ENCODE results near the gene LSM4. TPM values are rescaled to one million over a fixed set of nuclear protein-coding genes. Genes with fewer than 3 reads are reported as not detected.

LSM4 gene
- total and polyA plus RNA-seq, 2 of the 13 experiments (the other 11 are each of a cell fraction or from before 2014, with no cell fraction given) = 65.8 to 166 TPM

DNA sequence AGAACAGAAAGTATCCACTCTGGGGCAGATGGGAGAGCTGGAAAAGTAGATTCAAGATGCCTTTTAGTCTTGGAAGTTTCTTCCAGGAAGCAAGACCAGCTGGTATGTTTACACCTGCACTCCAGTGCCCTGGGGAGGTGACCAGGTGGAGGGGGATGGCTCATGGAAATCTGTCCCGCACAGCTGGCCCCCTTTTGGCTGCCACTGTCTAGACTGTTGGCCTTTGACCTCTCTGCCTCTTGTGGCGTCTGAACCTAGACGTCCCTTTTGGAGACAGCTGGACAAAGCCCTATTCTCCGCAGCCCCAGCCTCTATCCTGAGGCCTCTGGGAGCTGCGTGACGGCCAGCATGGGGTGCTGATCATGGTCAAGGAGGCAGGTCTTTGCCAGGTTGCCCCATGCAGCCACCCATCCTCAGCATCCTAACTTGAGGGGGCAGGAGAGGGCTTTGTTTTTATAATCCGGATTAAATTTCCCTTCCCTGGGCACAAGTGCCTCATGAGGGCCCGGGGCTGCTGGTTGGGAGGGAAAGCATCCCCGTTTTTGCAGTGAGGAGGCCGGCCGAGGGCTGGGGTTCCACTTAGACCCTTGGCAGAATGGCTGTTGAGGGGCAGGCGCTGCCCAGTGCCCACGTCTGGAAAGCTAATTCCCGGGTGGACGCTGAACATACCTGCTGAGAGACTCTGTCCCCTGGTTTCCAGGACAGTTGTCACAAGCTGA is 45.8 kb upstream of the LSM4 start (continued):
- no peak for TF ChIP-seq CCDC6 (CRISPR knock-in tag; IDR thresholded peaks at IDR 0.05)
- no peak for TF ChIP-seq ZNF557 (CRISPR knock-in tag; IDR thresholded peaks at IDR 0.05)
- TF ChIP-seq, protein P1, sequence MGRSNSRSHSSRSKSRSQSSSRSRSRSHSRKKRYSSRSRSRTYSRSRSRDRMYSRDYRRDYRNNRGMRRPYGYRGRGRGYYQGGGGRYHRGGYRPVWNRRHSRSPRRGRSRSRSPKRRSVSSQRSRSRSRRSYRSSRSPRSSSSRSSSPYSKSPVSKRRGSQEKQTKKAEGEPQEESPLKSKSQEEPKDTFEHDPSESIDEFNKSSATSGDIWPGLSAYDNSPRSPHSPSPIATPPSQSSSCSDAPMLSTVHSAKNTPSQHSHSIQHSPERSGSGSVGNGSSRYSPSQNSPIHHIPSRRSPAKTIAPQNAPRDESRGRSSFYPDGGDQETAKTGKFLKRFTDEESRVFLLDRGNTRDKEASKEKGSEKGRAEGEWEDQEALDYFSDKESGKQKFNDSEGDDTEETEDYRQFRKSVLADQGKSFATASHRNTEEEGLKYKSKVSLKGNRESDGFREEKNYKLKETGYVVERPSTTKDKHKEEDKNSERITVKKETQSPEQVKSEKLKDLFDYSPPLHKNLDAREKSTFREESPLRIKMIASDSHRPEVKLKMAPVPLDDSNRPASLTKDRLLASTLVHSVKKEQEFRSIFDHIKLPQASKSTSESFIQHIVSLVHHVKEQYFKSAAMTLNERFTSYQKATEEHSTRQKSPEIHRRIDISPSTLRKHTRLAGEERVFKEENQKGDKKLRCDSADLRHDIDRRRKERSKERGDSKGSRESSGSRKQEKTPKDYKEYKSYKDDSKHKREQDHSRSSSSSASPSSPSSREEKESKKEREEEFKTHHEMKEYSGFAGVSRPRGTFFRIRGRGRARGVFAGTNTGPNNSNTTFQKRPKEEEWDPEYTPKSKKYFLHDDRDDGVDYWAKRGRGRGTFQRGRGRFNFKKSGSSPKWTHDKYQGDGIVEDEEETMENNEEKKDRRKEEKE (IDR thresholded peaks at IDR 0.05) = no peak
- TF ChIP-seq, protein P2, sequence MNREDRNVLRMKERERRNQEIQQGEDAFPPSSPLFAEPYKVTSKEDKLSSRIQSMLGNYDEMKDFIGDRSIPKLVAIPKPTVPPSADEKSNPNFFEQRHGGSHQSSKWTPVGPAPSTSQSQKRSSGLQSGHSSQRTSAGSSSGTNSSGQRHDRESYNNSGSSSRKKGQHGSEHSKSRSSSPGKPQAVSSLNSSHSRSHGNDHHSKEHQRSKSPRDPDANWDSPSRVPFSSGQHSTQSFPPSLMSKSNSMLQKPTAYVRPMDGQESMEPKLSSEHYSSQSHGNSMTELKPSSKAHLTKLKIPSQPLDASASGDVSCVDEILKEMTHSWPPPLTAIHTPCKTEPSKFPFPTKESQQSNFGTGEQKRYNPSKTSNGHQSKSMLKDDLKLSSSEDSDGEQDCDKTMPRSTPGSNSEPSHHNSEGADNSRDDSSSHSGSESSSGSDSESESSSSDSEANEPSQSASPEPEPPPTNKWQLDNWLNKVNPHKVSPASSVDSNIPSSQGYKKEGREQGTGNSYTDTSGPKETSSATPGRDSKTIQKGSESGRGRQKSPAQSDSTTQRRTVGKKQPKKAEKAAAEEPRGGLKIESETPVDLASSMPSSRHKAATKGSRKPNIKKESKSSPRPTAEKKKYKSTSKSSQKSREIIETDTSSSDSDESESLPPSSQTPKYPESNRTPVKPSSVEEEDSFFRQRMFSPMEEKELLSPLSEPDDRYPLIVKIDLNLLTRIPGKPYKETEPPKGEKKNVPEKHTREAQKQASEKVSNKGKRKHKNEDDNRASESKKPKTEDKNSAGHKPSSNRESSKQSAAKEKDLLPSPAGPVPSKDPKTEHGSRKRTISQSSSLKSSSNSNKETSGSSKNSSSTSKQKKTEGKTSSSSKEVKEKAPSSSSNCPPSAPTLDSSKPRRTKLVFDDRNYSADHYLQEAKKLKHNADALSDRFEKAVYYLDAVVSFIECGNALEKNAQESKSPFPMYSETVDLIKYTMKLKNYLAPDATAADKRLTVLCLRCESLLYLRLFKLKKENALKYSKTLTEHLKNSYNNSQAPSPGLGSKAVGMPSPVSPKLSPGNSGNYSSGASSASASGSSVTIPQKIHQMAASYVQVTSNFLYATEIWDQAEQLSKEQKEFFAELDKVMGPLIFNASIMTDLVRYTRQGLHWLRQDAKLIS (CRISPR knock-in tag; IDR thresholded peaks at IDR 0.05) = no peak
- TF ChIP-seq BHLHE40 (IDR thresholded peaks at IDR 0.05; ENCODE audit: low read length) = no peak
- TF ChIP-seq AGO2 (optimal IDR thresholded peaks at IDR 0.05; ENCODE audit: low read depth, low read length) = peak; percentile 60
- TF ChIP-seq CCAR2 (optimal IDR thresholded peaks at IDR 0.05; ENCODE audit: low read depth, low read length) = no peak
- TF ChIP-seq SOX13 (IDR thresholded peaks at IDR 0.05) = no peak
- TF ChIP-seq SOX13 (CRISPR knock-in tag; conservative IDR thresholded peaks at IDR 0.05 in 1 of 2, IDR thresholded peaks at IDR 0.05 in 1 of 2) = 0 out of 4 replicates have a peak, but pooled peaks of 1 of the 2 experiments have one; percentile 15
- no peak for TF ChIP-seq CC2D1A (CRISPR knock-in tag; IDR thresholded peaks at IDR 0.05)
- TF ChIP-seq ZNF260 (CRISPR knock-in tag; IDR thresholded peaks at IDR 0.05; ENCODE audit: borderline replicate concordance, low read depth) = no peak
- no peak for TF ChIP-seq ADNP (CRISPR knock-in tag; IDR thresholded peaks at IDR 0.05)
- TF ChIP-seq ZNF550 (CRISPR knock-in tag; IDR thresholded peaks at IDR 0.05; ENCODE audit: borderline replicate concordance) = no peak
- peak; percentile 45; the same call in 1 of the 2 replicates for TF ChIP-seq HOXA3 (CRISPR knock-in tag; IDR thresholded peaks at IDR 0.05)
- TF ChIP-seq, protein P3, sequence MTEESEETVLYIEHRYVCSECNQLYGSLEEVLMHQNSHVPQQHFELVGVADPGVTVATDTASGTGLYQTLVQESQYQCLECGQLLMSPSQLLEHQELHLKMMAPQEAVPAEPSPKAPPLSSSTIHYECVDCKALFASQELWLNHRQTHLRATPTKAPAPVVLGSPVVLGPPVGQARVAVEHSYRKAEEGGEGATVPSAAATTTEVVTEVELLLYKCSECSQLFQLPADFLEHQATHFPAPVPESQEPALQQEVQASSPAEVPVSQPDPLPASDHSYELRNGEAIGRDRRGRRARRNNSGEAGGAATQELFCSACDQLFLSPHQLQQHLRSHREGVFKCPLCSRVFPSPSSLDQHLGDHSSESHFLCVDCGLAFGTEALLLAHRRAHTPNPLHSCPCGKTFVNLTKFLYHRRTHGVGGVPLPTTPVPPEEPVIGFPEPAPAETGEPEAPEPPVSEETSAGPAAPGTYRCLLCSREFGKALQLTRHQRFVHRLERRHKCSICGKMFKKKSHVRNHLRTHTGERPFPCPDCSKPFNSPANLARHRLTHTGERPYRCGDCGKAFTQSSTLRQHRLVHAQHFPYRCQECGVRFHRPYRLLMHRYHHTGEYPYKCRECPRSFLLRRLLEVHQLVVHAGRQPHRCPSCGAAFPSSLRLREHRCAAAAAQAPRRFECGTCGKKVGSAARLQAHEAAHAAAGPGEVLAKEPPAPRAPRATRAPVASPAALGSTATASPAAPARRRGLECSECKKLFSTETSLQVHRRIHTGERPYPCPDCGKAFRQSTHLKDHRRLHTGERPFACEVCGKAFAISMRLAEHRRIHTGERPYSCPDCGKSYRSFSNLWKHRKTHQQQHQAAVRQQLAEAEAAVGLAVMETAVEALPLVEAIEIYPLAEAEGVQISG (CRISPR knock-in tag; IDR thresholded peaks at IDR 0.05) = 0 out of 2 replicates have a peak, but pooled peaks have one; percentile 8
- TF ChIP-seq, protein P4, sequence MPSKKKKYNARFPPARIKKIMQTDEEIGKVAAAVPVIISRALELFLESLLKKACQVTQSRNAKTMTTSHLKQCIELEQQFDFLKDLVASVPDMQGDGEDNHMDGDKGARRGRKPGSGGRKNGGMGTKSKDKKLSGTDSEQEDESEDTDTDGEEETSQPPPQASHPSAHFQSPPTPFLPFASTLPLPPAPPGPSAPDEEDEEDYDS (CRISPR knock-in tag; IDR thresholded peaks at IDR 0.05) = no peak
- TF ChIP-seq SAP130 (CRISPR knock-in tag; IDR thresholded peaks at IDR 0.05; ENCODE audit: low read depth) = no peak
- TF ChIP-seq MED1 (CRISPR knock-in tag; IDR thresholded peaks at IDR 0.05) = peak; percentile 64
- peak; percentile 82 for TF ChIP-seq NR2F6 (IDR thresholded peaks at IDR 0.05)
- peak; percentile 82 for TF ChIP-seq NR2F6 (CRISPR knock-in tag; IDR thresholded peaks at IDR 0.05)
- no peak for TF ChIP-seq ZSCAN20 (CRISPR knock-in tag; IDR thresholded peaks at IDR 0.05; ENCODE audit: borderline replicate concordance)
- no peak for TF ChIP-seq MTF1 (CRISPR knock-in tag; IDR thresholded peaks at IDR 0.05)
